ENCODE results near the gene ART4. TPM values are rescaled to one million over a fixed set of nuclear protein-coding genes. Genes with fewer than 3 reads are reported as not detected.

The ART4 gene, protein sequence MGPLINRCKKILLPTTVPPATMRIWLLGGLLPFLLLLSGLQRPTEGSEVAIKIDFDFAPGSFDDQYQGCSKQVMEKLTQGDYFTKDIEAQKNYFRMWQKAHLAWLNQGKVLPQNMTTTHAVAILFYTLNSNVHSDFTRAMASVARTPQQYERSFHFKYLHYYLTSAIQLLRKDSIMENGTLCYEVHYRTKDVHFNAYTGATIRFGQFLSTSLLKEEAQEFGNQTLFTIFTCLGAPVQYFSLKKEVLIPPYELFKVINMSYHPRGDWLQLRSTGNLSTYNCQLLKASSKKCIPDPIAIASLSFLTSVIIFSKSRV
- total RNA-seq = not detected in 2 replicates

GRCh38 chr12:14843425-14843887, at the start of gene ART4:
ART4 (minus strand) TSS chr12:14843526; CDS start chr12:14843113, 413 bp downstream.
- H3K27me3 ChIP-seq (ENCODE audit: control insufficient read depth, insufficient read depth, low read length) = no peaks in the 10 kb centered on the region
- no peak for DNase-seq (ENCODE audit: low read depth)
- H3K36me3 ChIP-seq (ENCODE audit: control insufficient read depth, insufficient read depth, low read length) = no peaks in the 10 kb centered on the region
- no peak within 1 kb of the TSS for H3K4me3 ChIP-seq (ENCODE audit: low read depth, low read length)
- no peak for TF ChIP-seq CTCF (IDR thresholded peaks at IDR 0.05; ENCODE audit: insufficient read depth, low read length, poor library complexity, severe bottlenecking)

DNA sequence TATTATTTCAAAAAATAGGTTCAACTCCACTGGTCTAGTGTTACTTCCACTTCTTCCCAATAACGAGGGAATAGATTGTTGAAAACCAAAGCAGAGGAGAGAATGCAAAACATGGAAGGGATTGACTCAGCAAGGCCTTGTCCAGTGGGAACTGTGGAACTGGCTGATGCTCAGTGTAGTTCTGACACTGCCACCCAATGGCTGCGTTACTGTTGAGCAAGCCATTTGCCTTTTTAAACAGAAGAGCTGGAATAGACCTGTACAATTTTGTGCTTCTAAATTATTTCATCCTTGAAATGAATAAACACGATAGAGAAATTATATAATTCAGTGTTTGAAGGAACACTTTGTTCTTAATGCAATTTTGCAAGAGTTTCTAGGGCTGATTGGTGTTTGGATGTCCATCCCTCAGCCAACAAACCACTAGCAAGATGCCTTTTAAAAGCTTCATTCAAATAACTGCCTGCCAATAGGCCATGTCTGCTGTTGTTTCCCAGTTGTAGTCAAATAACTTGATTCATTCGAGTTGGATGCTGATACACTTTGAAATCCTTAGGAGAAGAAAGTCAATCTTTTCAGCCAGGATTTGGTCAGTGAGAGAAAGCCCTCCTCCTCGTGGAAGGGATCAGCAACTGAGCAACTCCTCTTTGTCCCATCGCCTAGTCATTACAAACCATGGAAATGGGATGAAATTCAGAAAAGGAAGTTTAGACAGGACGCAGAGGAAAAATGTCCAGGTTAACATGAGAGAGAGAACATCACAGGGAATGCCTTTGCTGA, 49.6 kb upstream of the ART4 start:
- Histone ChIP-seq H3K27me3 (ENCODE audit: control insufficient read depth, insufficient read depth, low read length) (no peaks in the 10 kb centered on the region), H3K36me3 (ENCODE audit: control insufficient read depth, insufficient read depth, low read length) (no peaks in the 10 kb centered on the region), H3K4me3 (ENCODE audit: low read depth, low read length) (no peak overlapping the region)
- DNase-seq (ENCODE audit: low read depth) = no peak
- no peak for TF ChIP-seq CTCF (IDR thresholded peaks at IDR 0.05; ENCODE audit: insufficient read depth, low read length, poor library complexity, severe bottlenecking)

DNA sequence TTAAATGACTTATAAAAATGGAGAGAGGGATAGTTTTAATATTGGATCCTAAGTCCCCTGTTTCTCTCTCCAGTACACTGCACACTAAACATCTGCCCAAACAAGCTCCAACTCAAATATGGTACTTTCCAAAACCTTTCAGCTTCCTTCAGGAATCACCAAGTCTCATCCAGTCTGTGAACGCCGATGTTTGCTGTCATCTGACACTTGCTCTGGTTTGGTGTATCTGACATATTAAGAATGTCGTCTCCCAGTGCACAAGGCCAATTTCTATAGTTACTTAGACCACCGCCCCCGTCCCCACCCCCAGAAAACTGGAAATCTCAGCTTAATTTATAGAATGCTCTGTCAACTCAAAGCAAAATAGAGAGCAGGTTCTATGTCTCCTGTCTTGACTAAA, 47.4 kb upstream of the ART4 start:
- Histone ChIP-seq H3K27me3 (ENCODE audit: control insufficient read depth, insufficient read depth, low read length) (no peaks in the 10 kb centered on the region), H3K36me3 (ENCODE audit: control insufficient read depth, insufficient read depth, low read length) (no peaks in the 10 kb centered on the region), H3K4me3 (ENCODE audit: low read depth, low read length) (no peak overlapping the region)
- no peak for TF ChIP-seq CTCF (IDR thresholded peaks at IDR 0.05; ENCODE audit: insufficient read depth, low read length, poor library complexity, severe bottlenecking)
- DNase-seq (ENCODE audit: low read depth) = no peak

- Histone ChIP-seq H3K4me3 (ENCODE audit: low read depth, low read length) (no peak overlapping the region), H3K27me3 (ENCODE audit: control insufficient read depth, insufficient read depth, low read length) (no peaks in the 10 kb centered on the region), H3K36me3 (ENCODE audit: control insufficient read depth, insufficient read depth, low read length) (no peaks in the 10 kb centered on the region)
- no peak for TF ChIP-seq CTCF (IDR thresholded peaks at IDR 0.05; ENCODE audit: insufficient read depth, low read length, poor library complexity, severe bottlenecking)
- no peak for DNase-seq (ENCODE audit: low read depth)
These were observed 42.9 kb upstream of the ART4 start for GRCh38 chr12:14886271-14886670.

GRCh38 chr12:14885718-14886221, 42.4 kb upstream of the ART4 start, which contains the start of gene MGP:
MGP (minus strand) TSS chr12:14885854; CDS start chr12:14885791, 63 bp downstream.
- H3K36me3 ChIP-seq (ENCODE audit: control insufficient read depth, insufficient read depth, low read length) = no peaks in the 10 kb centered on the region
- no peaks in the 10 kb centered on the region for H3K27me3 ChIP-seq (ENCODE audit: control insufficient read depth, insufficient read depth, low read length)
- no peak for DNase-seq (ENCODE audit: low read depth)
- no peak within 1 kb of the TSS for H3K4me3 ChIP-seq (ENCODE audit: low read depth, low read length)
- TF ChIP-seq CTCF (IDR thresholded peaks at IDR 0.05; ENCODE audit: insufficient read depth, low read length, poor library complexity, severe bottlenecking) = no peak
